ENCODE data around the gene EGR4.

The EGR4 gene

DNA sequence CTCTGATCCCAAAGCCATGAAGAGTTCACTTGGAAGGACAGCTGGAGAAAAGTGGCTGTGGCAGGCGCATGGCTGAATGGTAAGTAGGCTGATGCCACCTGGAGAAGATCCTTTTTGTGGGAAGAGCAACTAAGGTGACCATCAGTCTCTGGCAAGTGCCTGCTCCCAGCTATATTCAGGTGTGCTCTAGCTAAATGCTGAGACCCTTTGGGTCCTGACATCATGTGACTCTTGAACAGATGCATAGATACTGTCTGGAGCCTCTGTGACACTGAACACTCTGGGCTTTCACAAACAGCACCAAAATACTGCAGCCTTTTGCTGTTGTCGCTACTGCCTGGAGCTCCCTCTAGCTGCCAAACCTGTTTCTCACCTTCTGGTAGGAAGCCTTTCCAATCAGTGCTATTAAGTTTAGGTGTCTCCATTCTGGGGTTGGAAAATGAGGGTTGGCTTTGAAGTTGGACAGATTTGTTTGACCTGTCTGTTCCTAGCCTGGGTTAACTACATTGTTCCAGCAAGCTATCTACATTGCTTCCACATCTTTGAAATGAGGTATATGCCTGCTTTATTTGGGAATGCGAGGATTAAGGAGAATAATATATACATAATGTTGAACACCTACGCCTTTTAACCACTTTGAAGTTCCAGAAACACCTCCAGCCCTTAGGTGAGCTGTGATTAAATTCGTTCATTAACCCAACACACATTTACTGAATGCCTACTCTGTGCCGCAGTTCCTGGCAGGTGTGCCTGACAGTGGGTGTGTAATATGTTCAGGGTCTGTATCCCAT is 3.1 kb downstream of the EGR4 start:
- peak in 1 of 2 donors; percentile 43 for DNase-seq (ENCODE audit: low read depth in 2 of 2)

GRCh38 chr2:73289304-73289703 is 4.0 kb downstream of the EGR4 start:
- DNase-seq (ENCODE audit: low read depth in 2 of 2): no peak

DNA sequence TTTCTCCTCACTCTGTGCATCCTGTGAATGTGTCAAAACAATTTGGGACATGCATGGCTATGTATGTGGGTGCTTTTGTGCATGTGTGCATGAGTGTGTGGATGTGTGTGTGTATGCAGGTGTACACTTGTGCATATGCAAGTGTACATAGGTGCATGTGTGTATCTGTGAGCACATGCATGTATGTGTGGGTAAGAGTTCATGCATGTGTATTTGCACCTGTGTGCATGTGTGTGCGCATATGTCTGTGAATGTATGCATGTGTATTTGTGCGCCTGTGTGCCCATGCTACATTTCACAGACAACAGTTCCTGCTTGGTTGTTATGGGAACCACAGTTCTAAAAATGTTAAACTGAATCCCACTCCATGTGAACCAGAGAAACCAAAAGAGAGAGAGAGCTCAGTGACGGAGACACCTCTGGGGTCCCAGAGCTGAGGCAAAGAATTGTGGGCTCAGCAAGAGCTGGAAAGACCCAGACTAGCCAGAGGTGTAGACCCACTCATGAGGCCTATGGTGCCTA is 7.2 kb downstream of the EGR4 start:
- DNase-seq (ENCODE audit: low read depth in 2 of 2): no peak

DNA sequence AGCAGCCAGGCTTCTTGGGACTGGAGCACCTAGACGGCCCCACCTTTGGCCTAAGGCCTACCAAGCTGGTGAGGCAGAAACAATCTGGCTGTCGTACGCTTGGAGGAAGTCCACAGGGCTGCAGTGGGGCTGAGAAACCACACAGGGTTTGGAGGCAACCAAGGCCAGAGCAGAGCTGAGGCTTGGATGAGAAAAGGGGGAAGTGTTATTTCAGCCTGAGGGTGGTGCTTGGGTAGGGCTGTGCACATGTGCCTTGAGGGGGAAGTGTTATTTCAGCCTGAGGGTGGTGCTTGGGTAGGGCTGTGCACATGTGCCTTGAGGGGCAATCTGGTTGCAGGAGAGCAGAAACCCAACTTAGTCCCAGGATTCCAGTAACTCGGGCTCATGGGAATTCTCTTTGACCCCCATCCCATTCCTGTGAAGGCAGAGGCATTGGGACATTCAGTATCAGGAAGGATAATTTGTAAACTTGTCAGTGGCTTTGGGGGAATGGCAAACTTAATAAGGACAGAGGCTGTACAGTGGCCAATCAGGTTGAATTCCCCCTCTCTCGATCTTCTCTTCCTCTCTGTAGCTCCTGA is 8.1 kb downstream of the EGR4 start:
- DNase-seq (ENCODE audit: low read depth in 2 of 2): no peak

- peak; percentile 64 to 72 for DNase-seq (ENCODE audit: low read depth in 2 of 2)
These were observed 8.8 kb downstream of the EGR4 start, which contains the start of gene FBXO41 for GRCh38 chr2:73284296-73285158. TSS of gene FBXO41 (minus strand) at chr2:73284478. CDS start at chr2:73269630, 14,848 bp downstream.

DNA sequence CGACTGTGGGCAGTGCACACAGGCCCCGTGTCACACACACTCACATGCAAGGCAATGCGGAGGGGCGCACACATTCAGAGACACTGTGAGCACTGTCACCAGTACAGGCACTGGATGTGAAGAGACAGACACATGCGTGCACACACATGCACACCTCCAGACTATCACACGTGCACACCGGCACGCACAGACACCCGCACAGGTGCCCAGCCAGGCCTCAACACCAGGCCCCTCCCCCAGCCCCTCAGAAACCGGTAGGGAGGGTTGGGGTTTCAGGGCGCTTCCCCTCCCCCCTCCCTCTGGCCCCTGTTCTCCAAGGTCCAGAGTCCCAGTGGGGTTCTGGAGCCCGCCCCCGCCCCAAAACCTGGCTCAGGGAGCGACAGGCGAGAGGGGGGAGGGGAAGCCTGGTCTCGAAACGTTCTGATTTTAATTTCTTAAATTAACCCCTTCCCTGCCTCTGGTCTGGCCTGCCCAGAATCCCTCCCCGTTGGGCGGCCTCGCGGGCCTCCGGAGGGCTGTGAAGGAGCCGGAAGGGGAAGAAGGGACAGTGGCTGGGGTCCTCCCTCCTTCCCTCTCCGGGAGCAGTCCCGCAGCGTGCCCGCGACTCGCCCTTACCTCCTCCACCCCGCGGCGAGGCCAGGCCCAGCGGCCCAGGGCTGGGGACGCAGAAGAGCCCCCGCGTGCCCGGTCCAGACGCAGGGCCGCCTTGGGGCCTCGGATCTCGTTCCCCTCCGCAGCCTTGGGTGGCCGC is 9.6 kb downstream of the EGR4 start:
- DNase-seq (ENCODE audit: low read depth in 2 of 2): no peak

DNA sequence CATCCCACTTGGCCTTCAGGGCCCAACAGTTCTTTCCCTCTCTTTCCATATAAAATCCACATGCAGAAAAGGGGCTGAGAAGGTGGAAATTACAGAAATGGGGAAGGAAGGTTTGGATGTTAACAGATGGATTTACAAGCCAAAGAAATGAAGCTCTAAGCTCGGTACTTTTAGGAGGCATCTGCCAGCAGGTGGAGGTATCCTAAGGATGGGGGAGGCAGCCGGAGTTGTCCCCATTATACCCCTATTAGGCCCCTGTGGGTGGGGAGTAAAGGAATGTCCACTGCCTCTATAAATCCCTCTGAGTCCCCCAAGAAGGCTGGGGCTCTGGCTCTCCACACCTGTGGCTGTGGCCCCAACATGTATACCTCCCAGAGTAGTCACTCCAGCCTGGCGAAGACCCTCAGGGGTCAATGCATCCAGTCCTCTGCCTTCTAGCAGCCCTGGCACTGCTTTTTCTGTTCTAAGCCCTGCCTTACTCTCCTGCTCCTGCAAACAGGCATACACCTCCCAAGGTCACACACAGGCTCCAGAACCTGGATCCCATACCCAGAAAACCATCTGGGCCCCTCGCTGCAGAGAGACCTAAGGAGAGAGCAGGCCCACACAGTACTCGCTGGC is 10.3 kb downstream of the EGR4 start:
- DNase-seq (ENCODE audit: low read depth in 2 of 2): no peak

- no peak for DNase-seq (ENCODE audit: low read depth in 2 of 2)
These were observed 12.1 kb downstream of the EGR4 start for GRCh38 chr2:73281244-73281643.

DNA sequence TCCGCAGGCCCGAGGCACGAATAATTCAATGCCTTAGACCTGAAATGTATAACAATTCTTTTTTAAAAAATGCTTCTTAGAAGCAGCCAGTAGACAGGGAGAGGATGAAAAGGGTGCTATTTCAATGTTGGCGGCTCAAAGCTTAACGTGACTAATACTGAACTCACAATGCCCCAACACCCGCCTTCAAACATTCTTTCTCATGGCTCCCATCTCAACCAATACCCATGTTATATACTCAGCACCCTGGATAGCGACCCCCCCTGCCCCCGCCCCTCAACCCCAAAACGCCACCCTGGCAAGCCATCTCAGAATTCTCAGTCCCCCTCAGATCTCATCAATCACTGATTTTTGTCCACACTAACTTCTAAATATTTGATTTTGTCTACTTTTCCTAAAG is 13.5 kb downstream of the EGR4 start:
- no peak for DNase-seq (ENCODE audit: low read depth in 2 of 2)

GRCh38 chr2:73272270-73272669 is 21.1 kb downstream of the EGR4 start:
- DNase-seq (ENCODE audit: low read depth in 2 of 2): no peak

DNA sequence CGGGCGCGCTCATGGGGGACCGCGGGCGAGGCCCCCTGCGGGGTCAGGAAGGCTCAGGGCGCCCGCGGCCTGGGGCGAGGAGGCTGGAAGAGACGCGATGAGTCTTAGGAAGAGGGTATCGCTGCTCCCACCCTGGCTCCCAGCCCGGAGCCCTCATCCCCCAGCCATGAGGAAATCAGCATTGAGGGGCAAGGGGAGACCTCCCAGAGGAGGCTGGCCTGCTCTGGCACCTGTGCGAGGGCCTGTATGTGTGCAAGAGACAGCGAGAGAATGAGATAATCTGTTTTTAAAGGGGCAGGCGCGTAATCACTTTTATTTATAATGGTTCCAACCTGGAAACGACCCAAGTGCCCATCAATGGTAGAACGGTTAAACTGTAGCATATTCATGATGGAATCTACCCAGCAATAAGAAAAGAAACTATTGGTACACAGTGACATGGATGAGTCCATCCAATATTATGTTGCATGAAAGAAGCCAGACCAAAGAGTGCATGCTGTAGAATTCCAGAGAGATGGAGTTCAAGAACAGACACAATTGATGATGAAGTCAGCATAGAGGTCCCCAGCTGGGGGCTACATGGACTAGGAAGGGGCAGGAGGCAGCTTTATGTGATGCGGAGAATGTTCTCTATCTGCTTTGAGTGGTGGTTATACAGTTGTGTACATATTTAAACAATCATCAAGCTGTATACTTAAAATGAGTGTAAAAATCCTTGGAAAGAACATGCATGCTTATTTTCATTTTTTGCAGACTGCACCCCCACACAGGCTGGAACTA is 23.5 kb downstream of the EGR4 start:
- no peak for DNase-seq (ENCODE audit: low read depth in 2 of 2)

DNA sequence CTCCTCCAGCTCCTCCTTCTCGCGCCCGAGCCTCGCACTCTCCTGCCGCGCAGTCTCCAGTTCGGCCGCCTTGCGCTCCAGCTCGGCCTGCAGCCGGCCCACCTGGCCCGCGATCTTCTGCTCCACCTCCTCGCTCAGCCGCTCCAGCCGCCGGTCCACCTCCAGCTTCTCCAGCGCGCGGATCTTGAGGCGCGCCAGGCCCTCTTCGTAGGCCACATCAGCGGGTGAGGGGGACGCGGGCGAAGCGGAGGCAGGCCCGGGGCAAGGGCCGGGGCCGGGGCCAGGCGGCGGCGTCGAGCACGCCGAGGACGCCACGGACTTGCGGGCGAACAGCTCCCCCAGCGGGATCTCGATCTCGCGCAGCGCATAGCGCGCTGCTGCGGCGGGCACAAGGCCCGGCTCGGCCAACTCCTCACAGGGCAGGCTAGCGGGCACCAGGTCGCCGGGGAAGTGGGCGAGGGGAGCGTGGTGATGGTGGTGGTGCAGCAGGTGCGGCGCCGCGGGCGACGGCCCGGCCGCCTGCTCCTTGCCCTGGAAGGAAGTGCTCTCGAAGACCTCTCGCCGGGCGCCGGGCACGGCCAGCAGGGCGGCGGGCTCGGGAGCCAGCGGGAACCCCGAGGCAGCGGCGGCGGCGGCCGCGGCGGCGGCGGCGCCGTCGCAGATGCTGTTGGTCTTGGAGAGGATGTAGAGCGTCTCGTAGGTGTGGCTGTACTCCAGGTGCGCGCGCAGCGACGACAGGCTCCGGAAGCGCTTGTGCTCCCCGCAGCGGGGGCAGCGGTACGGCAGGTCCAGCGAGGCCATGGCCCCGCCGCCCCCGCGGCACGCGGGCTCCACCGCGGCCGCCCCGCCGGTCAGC is 24.3 kb downstream of the EGR4 start:
- peak; percentile 46 to 55 for DNase-seq (ENCODE audit: low read depth in 2 of 2)

GRCh38 chr2:73268366-73268829 is 24.9 kb downstream of the EGR4 start:
- no peak for DNase-seq (ENCODE audit: low read depth in 2 of 2)

DNA sequence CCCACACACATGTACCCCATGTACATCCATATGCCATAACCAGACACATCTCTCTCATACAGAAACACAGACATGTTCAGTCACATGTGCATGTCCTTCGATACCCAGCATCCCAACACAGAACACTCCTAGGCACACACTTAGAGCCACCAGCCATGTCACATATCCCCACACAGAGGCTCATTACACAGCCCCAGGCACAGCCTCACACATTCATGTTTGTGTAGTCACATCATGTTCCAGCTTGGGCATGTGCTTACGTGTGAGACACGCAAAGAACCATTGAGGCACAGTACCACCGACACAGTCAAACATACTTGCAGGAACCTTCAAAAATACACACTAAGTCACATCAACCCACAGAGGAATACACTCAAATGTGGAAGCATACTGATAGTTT is 26.3 kb downstream of the EGR4 start:
- DNase-seq (ENCODE audit: low read depth in 2 of 2): no peak

DNA sequence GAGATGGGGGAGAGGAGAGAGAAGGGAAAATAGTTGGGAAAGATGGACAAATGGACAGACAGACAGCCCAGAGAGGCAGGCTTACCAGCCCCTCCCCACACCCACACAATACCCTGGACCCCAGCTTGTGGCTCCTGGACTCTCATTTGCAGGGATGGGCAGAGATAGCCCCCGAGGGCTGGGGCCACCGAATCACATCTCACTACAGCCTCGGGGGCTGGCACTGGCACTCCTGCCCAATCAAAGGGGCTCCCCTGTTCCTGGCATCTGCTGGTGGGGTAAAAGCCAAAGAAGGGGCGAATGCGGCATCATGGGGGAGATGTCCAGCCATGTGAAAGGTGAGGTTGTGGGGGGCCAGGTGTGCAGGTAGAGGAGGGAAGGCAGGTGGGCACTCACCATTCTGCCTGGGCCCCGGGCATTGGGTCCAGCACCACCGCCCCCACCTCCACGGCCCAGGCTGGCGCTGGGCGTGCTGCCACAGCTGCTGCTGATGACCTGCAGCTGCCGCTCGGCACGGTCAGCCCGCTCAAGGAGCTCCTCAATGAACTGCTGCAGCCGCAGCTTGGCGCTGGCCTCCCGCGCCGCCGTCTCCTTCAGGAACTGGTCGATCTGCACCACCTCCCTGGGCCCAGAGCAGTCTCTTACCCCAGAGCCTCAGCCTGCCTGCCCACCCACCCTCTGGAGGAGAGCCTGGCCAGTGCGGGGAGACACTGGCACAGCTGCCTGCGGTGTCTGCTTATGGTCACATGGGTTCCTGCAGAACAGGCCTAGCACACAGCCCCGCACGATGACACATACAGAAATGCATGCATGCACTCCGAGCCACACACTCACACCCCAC is 27.1 kb downstream of the EGR4 start:
- DNase-seq (ENCODE audit: low read depth in 2 of 2): no peak

DNA sequence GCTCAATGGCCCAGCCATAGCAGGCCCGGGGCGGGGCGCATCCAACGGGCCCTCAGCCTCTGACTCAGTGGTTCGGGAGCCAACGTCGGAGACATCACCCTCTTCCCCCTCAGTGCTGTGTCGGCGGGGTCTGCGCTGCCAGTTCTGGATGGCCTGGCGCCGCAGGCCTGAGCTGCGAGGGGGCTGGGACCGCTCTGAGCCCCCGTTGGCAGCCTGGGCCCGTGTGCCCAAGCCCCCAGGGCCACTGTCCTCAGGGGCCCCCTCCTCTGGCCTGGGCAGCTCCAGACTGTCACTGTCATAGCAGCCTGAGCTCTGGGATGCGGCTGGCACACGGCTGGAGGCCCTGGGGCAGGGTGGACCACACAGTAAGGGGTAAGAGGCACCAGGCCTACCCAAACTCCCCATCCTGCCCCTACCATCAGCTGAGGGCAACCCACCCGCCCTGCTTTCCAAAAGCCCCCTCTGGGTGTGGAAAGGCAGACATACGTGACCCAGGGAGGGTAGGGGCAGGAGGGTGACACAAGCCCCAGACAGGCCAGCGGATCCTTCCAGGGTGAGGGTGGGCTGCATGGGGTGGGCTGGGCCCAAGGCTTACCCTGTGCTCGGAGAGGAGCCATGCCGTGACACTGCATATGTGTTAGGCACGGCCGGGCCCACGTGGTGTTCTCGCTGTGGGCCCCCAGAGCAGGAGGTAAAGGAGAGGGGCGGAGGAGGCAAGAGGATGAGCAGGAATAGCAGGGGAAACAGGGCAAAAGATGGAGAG is 27.9 kb downstream of the EGR4 start:
- DNase-seq (ENCODE audit: low read depth in 2 of 2): no peak

DNA sequence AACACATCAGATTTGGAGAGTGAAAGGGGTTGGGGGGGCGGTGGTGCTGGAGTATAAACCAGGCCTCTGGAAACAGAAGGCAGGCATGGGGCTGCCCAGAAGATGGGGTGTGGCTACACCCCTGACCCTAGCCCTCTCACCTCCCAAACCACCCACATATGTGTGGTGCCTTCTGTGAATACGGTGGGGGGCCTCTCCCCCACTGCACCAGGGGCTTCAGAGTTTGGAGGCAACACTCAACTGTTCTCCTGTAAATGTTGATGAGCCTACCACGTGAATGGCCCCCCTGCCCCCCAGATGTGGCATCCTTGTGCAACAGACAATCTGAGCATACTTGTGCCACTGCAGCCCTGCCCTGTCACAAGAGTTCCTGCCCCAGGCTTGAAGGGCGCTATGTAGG is 28.6 kb downstream of the EGR4 start:
- no peak for DNase-seq (ENCODE audit: low read depth in 2 of 2)

GRCh38 chr2:73264332-73264606 is 29.1 kb downstream of the EGR4 start:
- DNase-seq (ENCODE audit: low read depth in 2 of 2): no peak

Data from stimulated activated CD4-positive, alpha-beta T cell treated with anti-CD3 and anti-CD28 coated beads, Interleukin-4, amount 100 ng/mL, for 48 hours (primary cell).